Renal cortex interstitium (tissue), 3 donors: ENCODE measurements around the gene TFAP2C. TPM values are rescaled to one million over a fixed set of nuclear protein-coding genes. Genes with fewer than 3 reads are reported as not detected.

Experiments
- polyA plus RNA-seq, 3 donors: library from polyadenylated mRNA; unstranded; fragments of 120-200 nt; gene quantifications; one replicate each; pipeline ENCODE4 v1.2.1, GENCODE V29; 2013; ENCODE audit not compliant: insufficient read length in 3 of 3

The TFAP2C gene
- polyA plus RNA-seq, 3 donors, result 0.65 to 1.4 (median 0.83) TPM

Other genes starting within 250 kb of the TFAP2C start
- 10 to 100 TPM; 13.5 to 20.0 (median 19.5) TPM for gene AURKA, start 237.1 kb upstream of the TFAP2C start, polyA plus RNA-seq
- 10 to 100 TPM; 42.8 to 49.7 (median 43.6) TPM for gene CSTF1, start 236.7 kb upstream of the TFAP2C start, polyA plus RNA-seq
- 1 to 10 TPM; 2.9 to 3.3 (median 3.1) TPM for gene CASS4, start 217.0 kb upstream of the TFAP2C start, polyA plus RNA-seq
- gene RTF2, start 160.7 kb upstream of the TFAP2C start, polyA plus RNA-seq, result 100 to 1,000 TPM; 122 to 127 (median 127) TPM
- gene FAM209A, start 104.6 kb upstream of the TFAP2C start, polyA plus RNA-seq, result under 1 TPM in 1 of 3 donors, not detected in 2; 0.32 TPM
- under 1 TPM; 0.29 to 0.37 (median 0.37) TPM for gene FAM209B, start 96.1 kb upstream of the TFAP2C start, polyA plus RNA-seq